H1 (cell line): Measurements from ENCODE around the gene MED23. TPM values are rescaled to one million over a fixed set of nuclear protein-coding genes. Genes with fewer than 3 reads are reported as not detected.

Experiments used
- CTCF ChIA-PET: fragments of 300-600 bp; sonication (Branson Sonifier 250); formaldehyde crosslinking; loops from one replicate; lab custom pipeline; 2021; ENCODE audit not compliant: partially characterized antibody; lab: Charles Lee
- POLR2A ChIA-PET: fragments of 300-600 bp; sonication (Branson Sonifier 250); formaldehyde crosslinking; loops from one replicate; lab custom pipeline; 2021; ENCODE audit warnings: inconsistent platforms; ENCODE audit not compliant: partially characterized antibody; lab: Charles Lee
- DNase-seq, 2 experiments: peaks; one replicate each; pipeline versions ENCODE4 v3.0.0 to v3.0.0-alpha.2; 2010 to 2022; ENCODE audit warnings: low spot score in 2 of 2, low read depth in 1 of 2, mixed read lengths in 1 of 2
- FAIRE-seq: peaks from 2 replicates; lab custom pipeline; 2011; peaks lifted over from hg19 to GRCh38; lab: Jason Lieb, UNC
- H2AFZ ChIP-seq: 2 replicates; pipeline ENCODE4 v1.8.1; 2012; ENCODE audit warnings: low read length, inconsistent platforms
- H2AK5ac ChIP-seq: 2 replicates; pipeline ENCODE4 v1.6.1; 2013; ENCODE audit warnings: low read depth, low read length
- H2BK120ac ChIP-seq: replicated peaks from 2 replicates; pipeline ENCODE3; 2013; ENCODE audit warnings: low read depth, low read length, inconsistent platforms
- H2BK12ac ChIP-seq: 2 replicates; pipeline ENCODE4 v1.6.1; 2013; ENCODE audit warnings: low read depth, low read length
- H2BK15ac ChIP-seq: 2 replicates; pipeline ENCODE4 v1.6.1; 2013; ENCODE audit warnings: low read length
- H2BK20ac ChIP-seq: 2 replicates; pipeline ENCODE4 v1.6.1; 2013; ENCODE audit warnings: low read length
- H2BK5ac ChIP-seq: 2 replicates; pipeline ENCODE4 v1.6.1; 2013; ENCODE audit warnings: low read depth, low read length
- H3K14ac ChIP-seq: 2 replicates; pipeline ENCODE4 v1.6.1; 2013; ENCODE audit warnings: inconsistent platforms; ENCODE audit not compliant: insufficient read length
- H3K18ac ChIP-seq: 2 replicates; pipeline ENCODE4 v1.6.1; 2013; ENCODE audit warnings: low read length; ENCODE audit errors: extremely low read depth
- H3K23ac ChIP-seq: 2 replicates; pipeline ENCODE4 v1.6.1; 2013; ENCODE audit warnings: inconsistent platforms; ENCODE audit not compliant: insufficient read length
- H3K23me2 ChIP-seq: 2 replicates; pipeline ENCODE4 v1.6.1; 2013; ENCODE audit warnings: low read depth, low read length
- H3K27ac ChIP-seq: 2 replicates; pipeline ENCODE4 v1.6.1; 2011; ENCODE audit warnings: low read depth, low read length, inconsistent platforms
- H3K27me3 ChIP-seq, 4 experiments: replicated peaks in 1 of 4; 1 replicate in 1 of 4; 2 replicates in 3 of 4; pipeline versions ENCODE4 v1.6.1 to v1.8.1; 2011 to 2013; ENCODE audit warnings: low read length in 3 of 4, mild to moderate bottlenecking in 3 of 4, inconsistent platforms in 2 of 4, mixed read lengths in 2 of 4, moderate library complexity in 1 of 4; ENCODE audit not compliant: control insufficient read depth in 3 of 4, insufficient read depth in 3 of 4; ENCODE audit errors: extremely low read depth in 1 of 4
- H3K36me3 ChIP-seq, 4 experiments: 2 replicates each; pipeline versions ENCODE4 v1.6.1 to v1.8.1; 2011 to 2013; ENCODE audit warnings: mild to moderate bottlenecking in 4 of 4, low read length in 3 of 4, moderate library complexity in 2 of 4, control low read depth in 1 of 4, inconsistent platforms in 1 of 4; ENCODE audit not compliant: insufficient read depth in 4 of 4, control insufficient read depth in 2 of 4
- H3K4ac ChIP-seq: replicated peaks from 2 replicates; pipeline ENCODE3; 2013; ENCODE audit warnings: low read length, low read depth, mixed read lengths, inconsistent platforms; ENCODE audit not compliant: insufficient read length
- H3K4me1 ChIP-seq, 4 experiments: replicated peaks in 1 of 4; 1 replicate in 1 of 4; 2 replicates in 3 of 4; pipeline versions ENCODE4 v1.6.1 to v1.8.1; 2011 to 2013; ENCODE audit warnings: low read length in 3 of 4, inconsistent platforms in 2 of 4, mixed read lengths in 1 of 4; ENCODE audit not compliant: insufficient read depth in 4 of 4, control insufficient read depth in 3 of 4
- H3K4me2 ChIP-seq, 2 experiments: 2 replicates each; pipeline versions ENCODE4 v1.6.1 to v1.8.1; 2011 to 2013; ENCODE audit warnings: low read depth in 2 of 2, low read length in 2 of 2, control low read depth in 1 of 2, inconsistent platforms in 1 of 2, mild to moderate bottlenecking in 1 of 2; ENCODE audit not compliant: insufficient read depth in 1 of 2
- H3K4me3 ChIP-seq, 4 experiments: fragments of 200-600, 300-600 bp in 1 of 4; sonication (generic), shearing (Covaris generic), sonication (Bioruptor Twin) in 1 of 4; 2 replicates each; pipeline versions ENCODE4 v1.5.1 to v1.8.1; 2011 to 2016; ENCODE audit warnings: low read length in 4 of 4, low read depth in 3 of 4, control low read depth in 2 of 4, inconsistent platforms in 2 of 4, mild to moderate bottlenecking in 2 of 4, mixed read lengths in 1 of 4, moderate library complexity in 1 of 4; ENCODE audit not compliant: insufficient read depth in 2 of 4; ENCODE audit errors: extremely low read depth in 1 of 4
- H3K56ac ChIP-seq: replicated peaks from 2 replicates; pipeline ENCODE3; 2013; ENCODE audit warnings: low read depth, mild to moderate bottlenecking, mixed read lengths, low read length, inconsistent platforms; ENCODE audit not compliant: insufficient read length
- H3K79me1 ChIP-seq: 2 replicates; pipeline ENCODE4 v1.6.1; 2013; ENCODE audit warnings: low read depth, low read length, control low read depth
- H3K79me2 ChIP-seq, 2 experiments: 2 replicates each; pipeline versions ENCODE4 v1.6.1 to v1.8.1; 2012 to 2013; ENCODE audit warnings: low read length in 2 of 2, mild to moderate bottlenecking in 2 of 2, inconsistent platforms in 1 of 2; ENCODE audit not compliant: insufficient read depth in 2 of 2, control insufficient read depth in 1 of 2
- H3K9ac ChIP-seq, 4 experiments: replicated peaks in 1 of 4; 1 replicate in 1 of 4; 2 replicates in 3 of 4; pipeline versions ENCODE4 v1.6.1 to v1.8.1; 2011 to 2013; ENCODE audit warnings: low read depth in 3 of 4, low read length in 3 of 4, control low read depth in 2 of 4, mild to moderate bottlenecking in 2 of 4, moderate library complexity in 2 of 4, inconsistent platforms in 1 of 4; ENCODE audit errors: extremely low read depth in 1 of 4
- H3K9me3 ChIP-seq, 2 experiments: 2 replicates each; pipeline versions ENCODE4 v1.6.1 to v1.8.1; 2012 to 2013; ENCODE audit warnings: mild to moderate bottlenecking in 2 of 2, moderate library complexity in 2 of 2, control low read depth in 1 of 2, inconsistent platforms in 1 of 2, low read depth in 1 of 2, low read length in 1 of 2, mixed read lengths in 1 of 2; ENCODE audit not compliant: insufficient read depth in 2 of 2
- H4K20me1 ChIP-seq, 2 experiments: replicated peaks in 1 of 2; 2 replicates each; pipeline versions ENCODE3 to v1.8.1; 2011 to 2013; ENCODE audit warnings: inconsistent platforms in 2 of 2, low read length in 2 of 2, mild to moderate bottlenecking in 1 of 2; ENCODE audit not compliant: insufficient read depth in 2 of 2, control insufficient read depth in 1 of 2
- H4K5ac ChIP-seq: 2 replicates; pipeline ENCODE4 v1.6.1; 2013; ENCODE audit warnings: low read length, low read depth, mixed read lengths, inconsistent platforms; ENCODE audit not compliant: insufficient read length
- H4K8ac ChIP-seq: 2 replicates; pipeline ENCODE4 v1.8.0; 2013; ENCODE audit warnings: mild to moderate bottlenecking, moderate library complexity, low read length, inconsistent platforms; ENCODE audit not compliant: insufficient read depth; ENCODE audit errors: extremely low read depth
- H4K91ac ChIP-seq: replicated peaks from 2 replicates; pipeline ENCODE3; 2013; ENCODE audit warnings: low read length, mixed read lengths, inconsistent platforms; ENCODE audit not compliant: insufficient read length
- BACH1 ChIP-seq: IDR thresholded peaks from 2 replicates; pipeline ENCODE4 v1.6.1; 2012; ENCODE audit warnings: low read length, improper control_type of control experiment
- BCL11A ChIP-seq, 2 experiments: IDR thresholded peaks; one replicate each; pipeline ENCODE4 v1.6.1; 2011; ENCODE audit warnings: low read depth in 2 of 2, low read length in 2 of 2, mild to moderate bottlenecking in 2 of 2
- BRCA1 ChIP-seq: IDR thresholded peaks from 2 replicates; pipeline ENCODE4 v1.6.1; 2012; ENCODE audit warnings: low read depth, low read length, improper control_type of control experiment
- JUND ChIP-seq: IDR thresholded peaks from 2 replicates; pipeline ENCODE4 v1.6.1; 2011; ENCODE audit warnings: mild to moderate bottlenecking, improper control_type of control experiment, low read length
- SRF ChIP-seq: IDR thresholded peaks from 2 replicates; pipeline ENCODE4 v1.6.1; 2011; ENCODE audit warnings: mild to moderate bottlenecking, low read depth, low read length, moderate library complexity
- TCF12 ChIP-seq: IDR thresholded peaks from 2 replicates; pipeline ENCODE4 v1.6.1; 2011; ENCODE audit warnings: low read depth, mild to moderate bottlenecking, low read length
- polyA plus RNA-seq, 7 experiments: library from polyadenylated mRNA; depleted of rRNA in 3 of 7; stranded (reverse) in 5 of 7; unstranded in 2 of 7; fragments of >200 nt in 5 of 7; fragments of 200-250 nt in 2 of 7; gene quantifications; 1 replicate in 5 of 7; 2 replicates in 1 of 7; 4 replicates in 1 of 7; pipeline versions ENCODE4 v1.2.1 to v1.2.3, GENCODE V29; 2011 to 2013; ENCODE audit warnings: missing spikeins in 2 of 7, mixed read lengths in 2 of 7
- total RNA-seq: library from RNA; stranded (reverse); fragmentation: NEBNext Ultra II Directional; extraction: Animal tissue kit (Norgen Biotek cat#: 25700); gene quantifications from 2 replicates; pipeline ENCODE4 v1.2.1, GENCODE V29; 2021

Gene MED23
- total and polyA plus RNA-seq, 2 of the 8 experiments (the other 6 are each of a cell fraction or from before 2014, with no cell fraction given), result 10.5 to 13.0 TPM

GRCh38 chr6:131555992-131556391 is 72.0 kb downstream of the MED23 start:
- Histone ChIP-seq H4K91ac (no peak overlapping the region), H3K9ac (no peak overlapping the region), H2AFZ (0 out of 2 replicates have a peak overlapping the region, but pooled peaks have one; percentile 36), H3K27ac (no peak overlapping the region), H4K5ac (no peak overlapping the region), H3K79me1 (no peaks in the 10 kb centered on the region), H4K20me1 (no peaks in the 10 kb centered on the region), H2BK20ac (no peak overlapping the region), H2BK12ac (no peak overlapping the region), H3K9me3 (no peaks in the 10 kb centered on the region), H2BK120ac (no peak overlapping the region), H3K36me3 (no peaks in the 10 kb centered on the region), H2BK15ac (no peak overlapping the region), H3K4me3 (no peak overlapping the region), H3K14ac (no peak overlapping the region), H3K23ac (no peak overlapping the region), H3K79me2 (no peaks in the 10 kb centered on the region), H4K8ac (no peak overlapping the region), H3K23me2 (no peaks in the 10 kb centered on the region), H3K4me2 (no peak overlapping the region), H3K4me1 (no peaks in the 10 kb centered on the region), H3K18ac (no peak overlapping the region), H2BK5ac (no peak overlapping the region), H2AK5ac (no peak overlapping the region), H3K4ac (no peak overlapping the region), H3K56ac (no peak overlapping the region), H3K27me3 (no peaks in the 10 kb centered on the region)
- TF ChIP-seq TCF12, result no peak
- TF ChIP-seq BCL11A (IDR thresholded peaks at IDR 0.05; ENCODE audit: low read depth in 2 of 2, low read length in 2 of 2), result no peak
- no peak for TF ChIP-seq JUND
- no peak for TF ChIP-seq BRCA1
- no peak for TF ChIP-seq SRF
- TF ChIP-seq BACH1, result no peak
- DNase-seq (no peak), FAIRE-seq (no peak)
- CTCF ChIA-PET, result no interaction called here
- POLR2A ChIA-PET, result no interaction called here
